CD14-positive monocyte (primary cell): ENCODE measurements around the gene TMEM30A. TPM values are rescaled to one million over a fixed set of nuclear protein-coding genes. Genes with fewer than 3 reads are reported as not detected.

Source experiments
- DNase-seq, 3 donors: peaks; one replicate each; pipeline ENCODE4 v3.0.0-alpha.2; 2011 to 2022
- H2AFZ ChIP-seq: 2 replicates; pipeline ENCODE4 v1.6.0; 2012; ENCODE audit warnings: mild to moderate bottlenecking, low read depth, low read length, inconsistent platforms; ENCODE audit not compliant: insufficient read depth, poor library complexity, severe bottlenecking
- H3K27ac ChIP-seq, 2 donors: 1 replicate in 1 of 2; 2 replicates in 1 of 2; pipeline ENCODE4 v1.5.1; 2012 to 2013; ENCODE audit warnings: low read length in 2 of 2, control low read depth in 1 of 2, inconsistent platforms in 1 of 2, low read depth in 1 of 2, mild to moderate bottlenecking in 1 of 2
- H3K27me3 ChIP-seq, 2 donors: one replicate each; pipeline versions ENCODE4 v1.6.0 to v1.6.1; 2011 to 2013; ENCODE audit warnings: low read length in 2 of 2; ENCODE audit not compliant: control insufficient read depth in 2 of 2, insufficient read depth in 2 of 2
- H3K36me3 ChIP-seq, 2 donors: replicated peaks in 1 of 2; 1 replicate in 1 of 2; 2 replicates in 1 of 2; pipeline versions ENCODE4 v1.5.1 to v1.6.1; 2012 to 2013; ENCODE audit warnings: low read length in 2 of 2, control low read depth in 1 of 2, inconsistent platforms in 1 of 2, mild to moderate bottlenecking in 1 of 2; ENCODE audit not compliant: insufficient read depth in 2 of 2, control insufficient read depth in 1 of 2
- H3K4me1 ChIP-seq, 2 donors: 1 replicate in 1 of 2; 2 replicates in 1 of 2; pipeline versions ENCODE4 v1.5.1 to v1.6.1; 2012 to 2013; ENCODE audit warnings: low read length in 2 of 2, control low read depth in 1 of 2, inconsistent platforms in 1 of 2, mild to moderate bottlenecking in 1 of 2, moderate library complexity in 1 of 2; ENCODE audit not compliant: insufficient read depth in 2 of 2, control insufficient read depth in 1 of 2
- H3K4me2 ChIP-seq: replicated peaks from 2 replicates; pipeline ENCODE3; 2012; ENCODE audit warnings: low read length, moderate library complexity, mild to moderate bottlenecking; ENCODE audit not compliant: poor library complexity, severe bottlenecking; ENCODE audit errors: extremely low read depth
- H3K4me3 ChIP-seq, 3 experiments: fragments of 200-600 bp in 1 of 3; sonication (generic) in 1 of 3; replicated peaks in 1 of 3; 1 replicate in 2 of 3; 2 replicates in 1 of 3; pipeline ENCODE4 v1.5.1; 2011 to 2013; ENCODE audit warnings: low read length in 3 of 3, mild to moderate bottlenecking in 3 of 3, control low read depth in 2 of 3, low read depth in 2 of 3, inconsistent platforms in 1 of 3, moderate library complexity in 1 of 3
- H3K79me2 ChIP-seq: 2 replicates; pipeline ENCODE4 v1.6.0; 2012; ENCODE audit warnings: mild to moderate bottlenecking, control low read depth, inconsistent platforms, low read length, moderate library complexity; ENCODE audit not compliant: insufficient read depth
- H3K9ac ChIP-seq: 2 replicates; pipeline ENCODE4 v1.6.0; 2017; ENCODE audit warnings: low read length, mild to moderate bottlenecking; ENCODE audit not compliant: insufficient read depth, poor library complexity, severe bottlenecking
- H3K9me3 ChIP-seq, 2 donors: replicated peaks in 1 of 2; 1 replicate in 1 of 2; 2 replicates in 1 of 2; pipeline versions ENCODE4 v1.5.1 to v1.6.1; 2012 to 2013; ENCODE audit warnings: low read length in 2 of 2, control low read depth in 1 of 2; ENCODE audit not compliant: control insufficient read depth in 1 of 2, insufficient read depth in 1 of 2
- H4K20me1 ChIP-seq: 2 replicates; pipeline ENCODE4 v1.6.0; 2012; ENCODE audit warnings: mild to moderate bottlenecking, low read length, control low read depth, moderate library complexity; ENCODE audit not compliant: insufficient read depth
- H3K27ac Mint-ChIP-seq, 7 donors: one replicate each; pipeline ENCODE4 v1.8.0; 2020; ENCODE audit warnings: mild to moderate bottlenecking in 7 of 7, mixed read lengths in 7 of 7, moderate library complexity in 6 of 7, inconsistent platforms in 2 of 7
- H3K27me3 Mint-ChIP-seq, 3 donors: one replicate each; pipeline ENCODE4 v1.8.0; 2021 to 2022; ENCODE audit warnings: low read depth in 3 of 3, mild to moderate bottlenecking in 3 of 3, mixed read lengths in 3 of 3, moderate library complexity in 3 of 3, inconsistent platforms in 1 of 3
- H3K36me3 Mint-ChIP-seq, 2 donors: one replicate each; pipeline ENCODE4 v1.8.0; 2020; ENCODE audit warnings: mixed read lengths in 2 of 2, inconsistent platforms in 1 of 2, mild to moderate bottlenecking in 1 of 2
- H3K4me1 Mint-ChIP-seq: one replicate; pipeline ENCODE4 v1.8.0; 2020; ENCODE audit warnings: mild to moderate bottlenecking, mixed read lengths
- H3K4me3 Mint-ChIP-seq, 2 donors: one replicate each; pipeline ENCODE4 v1.8.0; 2020; ENCODE audit warnings: mild to moderate bottlenecking in 2 of 2, mixed read lengths in 2 of 2, moderate library complexity in 1 of 2
- H3K9me3 Mint-ChIP-seq, 7 donors: one replicate each; pipeline ENCODE4 v1.8.0; 2020 to 2022; ENCODE audit warnings: mixed read lengths in 7 of 7, mild to moderate bottlenecking in 6 of 7, moderate library complexity in 6 of 7, inconsistent platforms in 2 of 7
- WGBS: methylation state at CpG from one replicate; pipeline ENCODE4 v1.1.5; 2013; ENCODE audit warnings: missing lambda C conversion rate; ENCODE audit not compliant: insufficient coverage; 5-methylcytosine and 5-hydroxymethylcytosine counted together
- intact Hi-C, 2 donors: fragments of 100-400 bp; cut with micrococcal nuclease; formaldehyde crosslinking; loops; one replicate each; pipeline versions ENCODE4 v1.15.0 to v1.15.1; 2023
- polyA plus RNA-seq, 3 donors: library from polyadenylated mRNA; depleted of rRNA in 1 of 3; unstranded in 2 of 3; stranded (reverse) in 1 of 3; fragments of 300-500 nt in 2 of 3; fragments of >200 nt in 1 of 3; fragmentation: Illumina TruSeq in 2 of 3; gene quantifications; 1 replicate in 2 of 3; 2 replicates in 1 of 3; pipeline ENCODE4 v1.2.3, GENCODE V29; 2012 to 2021
- TF ChIP-seq, protein P1 (sequence below): fragments of 200-600 bp; IDR thresholded peaks from one replicate; pipeline ENCODE4 v1.8.0; 2022; ENCODE audit warnings: antibody characterized with exemption, mild to moderate bottlenecking

Gene TMEM30A
- polyA plus RNA-seq, 3 donors = 12.2 to 101 (median 70.6) TPM

DNA sequence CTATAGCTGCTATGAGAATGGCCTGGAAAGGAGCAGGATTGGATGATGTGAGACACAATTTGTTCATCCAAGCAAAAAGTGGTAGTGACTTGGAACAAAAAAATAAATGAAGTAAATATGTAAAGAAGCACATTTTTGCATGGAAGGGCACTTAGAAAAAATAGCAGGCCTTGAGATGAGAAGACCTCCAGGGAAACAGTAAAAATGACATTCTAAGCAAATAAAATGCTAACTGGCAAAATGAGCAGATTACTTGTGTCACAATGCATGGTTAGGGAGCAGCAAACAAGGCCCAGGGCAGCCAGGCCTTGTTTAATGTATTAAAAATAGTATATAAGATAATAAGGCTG lies 21.2 kb downstream of the TMEM30A start:
- H3K9me3 Mint-ChIP-seq = no peaks in the 10 kb centered on the region
- Histone ChIP-seq H3K9me3 (no peaks in the 10 kb centered on the region), H3K9ac (no peak overlapping the region), H3K27ac (no peak overlapping the region), H3K4me1 (no peaks in the 10 kb centered on the region), H2AFZ (no peak overlapping the region), H3K79me2 (peaks cover 51% of the 10 kb centered on the region), H4K20me1 (peaks cover 62% of the 10 kb centered on the region), H3K4me3 (no peak overlapping the region), H3K27me3 (no peaks in the 10 kb centered on the region), H3K4me2 (no peak overlapping the region), H3K36me3 (peaks cover 58 to 75% of the 10 kb centered on the region in 2 donors)
- peak overlapping the region in 1 of 7 donors; percentile 35 for H3K27ac Mint-ChIP-seq
- intact Hi-C loops = no loop called here
- no peaks in the 10 kb centered on the region for H3K27me3 Mint-ChIP-seq
- no peak for DNase-seq
- no peak overlapping the region for H3K4me3 Mint-ChIP-seq
- peaks cover 44 to 63% of the 10 kb centered on the region in 2 donors for H3K36me3 Mint-ChIP-seq
- TF ChIP-seq, protein P1, sequence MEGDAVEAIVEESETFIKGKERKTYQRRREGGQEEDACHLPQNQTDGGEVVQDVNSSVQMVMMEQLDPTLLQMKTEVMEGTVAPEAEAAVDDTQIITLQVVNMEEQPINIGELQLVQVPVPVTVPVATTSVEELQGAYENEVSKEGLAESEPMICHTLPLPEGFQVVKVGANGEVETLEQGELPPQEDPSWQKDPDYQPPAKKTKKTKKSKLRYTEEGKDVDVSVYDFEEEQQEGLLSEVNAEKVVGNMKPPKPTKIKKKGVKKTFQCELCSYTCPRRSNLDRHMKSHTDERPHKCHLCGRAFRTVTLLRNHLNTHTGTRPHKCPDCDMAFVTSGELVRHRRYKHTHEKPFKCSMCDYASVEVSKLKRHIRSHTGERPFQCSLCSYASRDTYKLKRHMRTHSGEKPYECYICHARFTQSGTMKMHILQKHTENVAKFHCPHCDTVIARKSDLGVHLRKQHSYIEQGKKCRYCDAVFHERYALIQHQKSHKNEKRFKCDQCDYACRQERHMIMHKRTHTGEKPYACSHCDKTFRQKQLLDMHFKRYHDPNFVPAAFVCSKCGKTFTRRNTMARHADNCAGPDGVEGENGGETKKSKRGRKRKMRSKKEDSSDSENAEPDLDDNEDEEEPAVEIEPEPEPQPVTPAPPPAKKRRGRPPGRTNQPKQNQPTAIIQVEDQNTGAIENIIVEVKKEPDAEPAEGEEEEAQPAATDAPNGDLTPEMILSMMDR = no peak
- peaks cover 2% of the 10 kb centered on the region for H3K4me1 Mint-ChIP-seq

DNA sequence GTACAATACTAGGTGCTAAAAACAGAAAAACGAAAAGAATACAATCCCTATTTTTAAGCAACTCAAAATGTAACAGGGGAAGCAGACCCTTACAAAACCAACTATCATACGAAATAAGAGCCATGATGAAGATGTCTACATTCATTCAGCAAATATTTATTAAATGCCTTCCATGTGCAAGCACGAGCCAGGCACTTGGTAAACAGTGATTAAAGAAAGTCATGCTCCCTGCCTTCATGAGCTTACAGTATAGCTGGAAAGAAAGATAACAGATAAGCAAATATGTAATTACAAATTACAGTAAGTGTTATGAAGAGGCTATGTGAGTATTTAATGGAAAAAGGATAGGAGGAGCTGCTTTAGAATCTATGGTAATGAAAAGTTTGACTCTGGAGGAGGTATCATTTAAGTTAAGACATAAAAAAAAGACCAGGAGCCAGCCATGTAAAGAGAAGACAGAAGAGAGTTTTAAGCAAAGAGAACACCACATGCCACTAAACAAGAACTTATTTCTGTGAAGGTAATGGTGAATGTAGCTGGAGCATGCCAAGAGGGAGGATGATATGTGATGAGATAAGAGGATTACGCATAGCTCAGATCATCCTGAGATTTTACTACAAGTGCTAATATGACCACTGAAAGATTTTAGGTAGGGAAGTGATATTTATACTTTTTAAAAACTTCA lies 21.7 kb downstream of the TMEM30A start:
- no peak for DNase-seq
- no peak overlapping the region for H3K4me3 ChIP-seq
- Mint-ChIP-seq H3K4me1 (peaks cover 2% of the 10 kb centered on the region), H3K9me3 (no peaks in the 10 kb centered on the region), H3K27ac (peak overlapping the region in 2 of 7 donors; percentile 28 to 35), H3K27me3 (no peaks in the 10 kb centered on the region), H3K36me3 (peaks cover 48 to 65% of the 10 kb centered on the region in 2 donors), H3K4me3 (no peak overlapping the region)
- no peaks in the 10 kb centered on the region for H3K27me3 ChIP-seq
- no peak overlapping the region for H3K4me2 ChIP-seq
- peaks cover 62 to 76% of the 10 kb centered on the region in 2 donors for H3K36me3 ChIP-seq
- no peak overlapping the region for H3K9ac ChIP-seq
- no peak overlapping the region for H3K27ac ChIP-seq
- H3K79me2 ChIP-seq = peaks cover 46% of the 10 kb centered on the region
- H3K9me3 ChIP-seq = no peaks in the 10 kb centered on the region
- H4K20me1 ChIP-seq = peaks cover 59% of the 10 kb centered on the region
- no peak overlapping the region for H2AFZ ChIP-seq
- intact Hi-C loops = no loop called here
- no peaks in the 10 kb centered on the region for H3K4me1 ChIP-seq
- TF ChIP-seq, protein P1 = no peak
- no CpG with 5 or more reads among the region's 4 CpGs for WGBS
